NCI-H460 (cell line): ENCODE data around the gene UBE2D2. TPM values are rescaled to one million over a fixed set of nuclear protein-coding genes. Genes with fewer than 3 reads are reported as not detected.
"Not testable (repeated sequence)": the region's sequence is repeated elsewhere in the genome, so short reads cannot be mapped to it uniquely, and the experiment has no call there.

Source experiments
- DNase-seq: peaks from one replicate; pipeline ENCODE4 v3.0.0-alpha.2; 2016; ENCODE audit warnings: low read depth; ENCODE audit errors: extremely low read depth
- total RNA-seq: library from RNA; depleted of rRNA; stranded (reverse); fragments of >200 nt; shearing (Covaris generic); gene quantifications from 2 replicates; pipeline ENCODE4 v1.2.3, GENCODE V29; 2014

The UBE2D2 gene
- total RNA-seq, 1 experiment from 2014 or later: 126 TPM

GRCh38 chr5:139577689-139578290 lies 16.7 kb downstream of the UBE2D2 start:
- DNase-seq: no peak

- no peak for DNase-seq
These were observed 17.2 kb downstream of the UBE2D2 start for GRCh38 chr5:139578325-139578724.

GRCh38 chr5:139582181-139582580 lies 21.0 kb downstream of the UBE2D2 start:
- DNase-seq: not testable (repeated sequence)

- DNase-seq: no peak
These were observed 23.0 kb downstream of the UBE2D2 start for GRCh38 chr5:139584137-139584536.

- not testable (repeated sequence) for DNase-seq
These were observed 27.0 kb downstream of the UBE2D2 start for GRCh38 chr5:139588116-139588515.

GRCh38 chr5:139588962-139589361 lies 27.8 kb downstream of the UBE2D2 start:
- no peak for DNase-seq

- DNase-seq: no peak
These were observed 31.1 kb downstream of the UBE2D2 start for GRCh38 chr5:139592289-139592688.

GRCh38 chr5:139593076-139593475 lies 31.9 kb downstream of the UBE2D2 start:
- not testable (repeated sequence) for DNase-seq

- DNase-seq: no peak
These were observed 32.7 kb downstream of the UBE2D2 start for GRCh38 chr5:139593716-139594319.

GRCh38 chr5:139597134-139597533 lies 36.0 kb downstream of the UBE2D2 start:
- no peak for DNase-seq

GRCh38 chr5:139598601-139598965 lies 37.4 kb downstream of the UBE2D2 start:
- DNase-seq: not testable (repeated sequence)

- DNase-seq: no peak
These were observed 39.3 kb downstream of the UBE2D2 start for GRCh38 chr5:139600336-139600949.

- DNase-seq: no peak
These were observed 40.3 kb downstream of the UBE2D2 start for GRCh38 chr5:139601429-139601828.

- DNase-seq: not testable (repeated sequence)
These were observed 40.8 kb downstream of the UBE2D2 start for GRCh38 chr5:139601948-139602347.

GRCh38 chr5:139605887-139606286 lies 44.7 kb downstream of the UBE2D2 start:
- DNase-seq: no peak

- no peak for DNase-seq
These were observed 50.8 kb downstream of the UBE2D2 start for GRCh38 chr5:139611703-139612584.

- DNase-seq: no peak
These were observed 58.7 kb downstream of the UBE2D2 start for GRCh38 chr5:139619861-139620260.

- DNase-seq: not testable (repeated sequence)
These were observed 64.3 kb downstream of the UBE2D2 start for GRCh38 chr5:139625398-139625797.

GRCh38 chr5:139630855-139631254 lies 69.7 kb downstream of the UBE2D2 start:
- DNase-seq: no peak

- DNase-seq: no peak
These were observed 70.5 kb downstream of the UBE2D2 start for GRCh38 chr5:139631520-139632165.
